GM23248 (cell line): ENCODE data around the gene FH.

ENCODE experiments used
- EZH2 ChIP-seq: fragments of 200-600 bp; sonication (generic); IDR thresholded peaks from 2 replicates; pipeline ENCODE4 v1.6.1; 2018; ENCODE audit warnings: antibody characterized with exemption, mild to moderate bottlenecking; ENCODE audit not compliant: insufficient read depth, poor library complexity, severe bottlenecking
- EZH2phosphoT487 ChIP-seq: fragments of 200-600 bp; sonication (generic); IDR thresholded peaks from 2 replicates; pipeline ENCODE4 v1.6.1; 2018; ENCODE audit warnings: antibody characterized with exemption, moderate library complexity, mild to moderate bottlenecking, low read depth; ENCODE audit not compliant: insufficient read depth

- TF ChIP-seq EZH2 (no peak), EZH2phosphoT487 (no peak)
These were observed 65.8 kb downstream of the FH start for GRCh38 chr1:241453732-241454131.
